CD4-positive, CD25-positive, alpha-beta regulatory T cell (primary cell): Measurements from ENCODE around the gene FRRS1L. TPM values are rescaled to one million over a fixed set of nuclear protein-coding genes. Genes with fewer than 3 reads are reported as not detected.
A peak's percentile ranks its signal among the peaks of the same experiment; 100 is the strongest.

Experiments
- ATAC-seq, 2 donors: fragments of 150-1000 bp; cut with Tn5 transposase; one replicate each; pipeline ENCODE4 v1.10.0; 2021; ENCODE audit warnings: low read depth in 2 of 2, moderate number of reproducible peaks in 2 of 2, moderate library complexity in 1 of 2
- DNase-seq, 3 donors: peaks; one replicate each; pipeline versions ENCODE4 v3.0.0 to v3.0.0-alpha.2; 2012 to 2022; ENCODE audit warnings: mixed read lengths in 1 of 3
- H3K27ac ChIP-seq: one replicate; pipeline ENCODE4 v1.7.0; 2013; ENCODE audit warnings: mild to moderate bottlenecking, low read length; ENCODE audit not compliant: insufficient read depth, poor library complexity, severe bottlenecking
- H3K27me3 ChIP-seq: one replicate; pipeline ENCODE4 v1.7.0; 2013; ENCODE audit warnings: low read length; ENCODE audit not compliant: control insufficient read depth, insufficient read depth
- H3K36me3 ChIP-seq: one replicate; pipeline ENCODE4 v1.7.0; 2013; ENCODE audit warnings: mild to moderate bottlenecking, low read length, moderate library complexity; ENCODE audit not compliant: control insufficient read depth, insufficient read depth
- H3K4me1 ChIP-seq: 2 replicates; pipeline ENCODE4 v1.7.0; 2013; ENCODE audit warnings: mild to moderate bottlenecking, low read length; ENCODE audit not compliant: insufficient read depth, control insufficient read depth, poor library complexity, severe bottlenecking
- H3K4me3 ChIP-seq: one replicate; pipeline ENCODE4 v1.7.0; 2013; ENCODE audit warnings: low read depth, mild to moderate bottlenecking, low read length, moderate library complexity
- H3K9me3 ChIP-seq, 2 experiments: 1 replicate in 1 of 2; 2 replicates in 1 of 2; pipeline ENCODE4 v1.7.0; 2013; ENCODE audit warnings: low read length in 2 of 2, mild to moderate bottlenecking in 1 of 2, moderate library complexity in 1 of 2; ENCODE audit not compliant: control insufficient read depth in 2 of 2
- H3K27ac Mint-ChIP-seq, 3 donors: one replicate each; pipeline ENCODE4 v1.8.0; 2020 to 2022; ENCODE audit warnings: mild to moderate bottlenecking in 3 of 3, mixed read lengths in 3 of 3, moderate library complexity in 2 of 3
- H3K27me3 Mint-ChIP-seq: one replicate; pipeline ENCODE4 v1.8.0; 2022; ENCODE audit warnings: mild to moderate bottlenecking, mixed read lengths
- H3K36me3 Mint-ChIP-seq: one replicate; pipeline ENCODE4 v1.8.0; 2020; ENCODE audit warnings: mixed read lengths
- H3K4me1 Mint-ChIP-seq, 4 donors: one replicate each; pipeline ENCODE4 v1.8.0; 2020 to 2022; ENCODE audit warnings: mixed read lengths in 4 of 4, mild to moderate bottlenecking in 1 of 4
- H3K4me3 Mint-ChIP-seq, 4 donors: one replicate each; pipeline ENCODE4 v1.8.0; 2020 to 2022; ENCODE audit warnings: mild to moderate bottlenecking in 4 of 4, mixed read lengths in 4 of 4, moderate library complexity in 3 of 4
- H3K9me3 Mint-ChIP-seq, 7 donors: one replicate each; pipeline ENCODE4 v1.8.0; 2020 to 2022; ENCODE audit warnings: mixed read lengths in 7 of 7, mild to moderate bottlenecking in 3 of 7, moderate library complexity in 2 of 7
- polyA plus RNA-seq, 4 donors: library from polyadenylated mRNA; unstranded; fragments of 300-500 nt; fragmentation: Illumina TruSeq; gene quantifications; one replicate each; pipeline ENCODE4 v1.2.3, GENCODE V29; 2021
- total RNA-seq: library from RNA; stranded (reverse); gene quantifications from one replicate; pipeline ENCODE4 v1.2.3, GENCODE V29; 2022

The FRRS1L gene, protein sequence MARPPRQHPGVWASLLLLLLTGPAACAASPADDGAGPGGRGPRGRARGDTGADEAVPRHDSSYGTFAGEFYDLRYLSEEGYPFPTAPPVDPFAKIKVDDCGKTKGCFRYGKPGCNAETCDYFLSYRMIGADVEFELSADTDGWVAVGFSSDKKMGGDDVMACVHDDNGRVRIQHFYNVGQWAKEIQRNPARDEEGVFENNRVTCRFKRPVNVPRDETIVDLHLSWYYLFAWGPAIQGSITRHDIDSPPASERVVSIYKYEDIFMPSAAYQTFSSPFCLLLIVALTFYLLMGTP
- total RNA-seq (not detected), polyA plus RNA-seq (not detected)

GRCh38 chr9:109166771-109167601 lies at the start of gene FRRS1L:
TSS of gene FRRS1L (minus strand) at chr9:109167249. CDS start at chr9:109167138, 111 bp downstream.
- H3K9me3 ChIP-seq, result peaks cover 0 to 5% of the 10 kb centered on the region in 2 experiments
- no peak within 1 kb of the TSS for H3K27ac Mint-ChIP-seq
- H3K9me3 Mint-ChIP-seq, result peaks cover 0 to 9% (median 0%) of the 10 kb centered on the region in 7 donors
- H3K36me3 ChIP-seq, result no peaks in the 10 kb centered on the region
- DNase-seq, result no peak
- peaks cover 61% of the 10 kb centered on the region for H3K27me3 Mint-ChIP-seq
- peaks cover 26% of the 10 kb centered on the region for H3K27me3 ChIP-seq
- peak within 1 kb of the TSS; percentile 15 to 82 (median 56) for H3K4me3 Mint-ChIP-seq
- no peak within 1 kb of the TSS for H3K4me3 ChIP-seq
- ATAC-seq, result no peak
- peaks cover 0 to 7% (median 2%) of the 10 kb centered on the region in 4 donors for H3K4me1 Mint-ChIP-seq
- no peaks in the 10 kb centered on the region for H3K36me3 Mint-ChIP-seq
- no peak within 1 kb of the TSS for H3K27ac ChIP-seq
- H3K4me1 ChIP-seq, result no peaks in the 10 kb centered on the region

DNA sequence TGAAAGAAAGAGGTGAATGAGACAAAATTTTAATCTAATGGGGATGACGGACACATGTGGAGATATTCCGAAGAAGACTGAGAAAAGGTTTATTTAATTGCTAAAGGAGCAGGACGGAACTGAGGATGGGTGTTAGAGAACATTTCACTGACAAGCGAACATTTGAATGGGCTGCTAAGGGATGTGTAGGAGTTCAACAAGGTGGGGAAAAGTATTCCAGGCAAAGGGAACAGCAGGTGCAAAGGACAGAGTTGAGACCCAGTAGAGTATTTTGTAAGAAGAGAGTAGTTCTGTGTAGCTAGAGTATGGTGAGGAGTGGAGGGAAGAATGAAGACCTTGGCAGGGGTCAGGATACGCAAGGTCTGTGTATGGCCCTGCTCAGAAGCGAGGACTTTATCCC lies 47.4 kb upstream of the FRRS1L start:
- H3K4me1 ChIP-seq, result no peaks in the 10 kb centered on the region
- H3K9me3 Mint-ChIP-seq, result peaks cover 0 to 5% (median 0%) of the 10 kb centered on the region in 7 donors
- H3K27me3 Mint-ChIP-seq, result peaks cover 19% of the 10 kb centered on the region
- H3K36me3 ChIP-seq, result no peaks in the 10 kb centered on the region
- H3K9me3 ChIP-seq, result no peaks in the 10 kb centered on the region
- no peak overlapping the region for H3K4me3 ChIP-seq
- H3K27ac Mint-ChIP-seq, result no peak overlapping the region
- H3K4me1 Mint-ChIP-seq, result no peaks in the 10 kb centered on the region
- no peaks in the 10 kb centered on the region for H3K36me3 Mint-ChIP-seq
- peaks cover 5% of the 10 kb centered on the region for H3K27me3 ChIP-seq
- ATAC-seq (no peak), DNase-seq (no peak)
- no peak overlapping the region for H3K4me3 Mint-ChIP-seq
- no peak overlapping the region for H3K27ac ChIP-seq

DNA sequence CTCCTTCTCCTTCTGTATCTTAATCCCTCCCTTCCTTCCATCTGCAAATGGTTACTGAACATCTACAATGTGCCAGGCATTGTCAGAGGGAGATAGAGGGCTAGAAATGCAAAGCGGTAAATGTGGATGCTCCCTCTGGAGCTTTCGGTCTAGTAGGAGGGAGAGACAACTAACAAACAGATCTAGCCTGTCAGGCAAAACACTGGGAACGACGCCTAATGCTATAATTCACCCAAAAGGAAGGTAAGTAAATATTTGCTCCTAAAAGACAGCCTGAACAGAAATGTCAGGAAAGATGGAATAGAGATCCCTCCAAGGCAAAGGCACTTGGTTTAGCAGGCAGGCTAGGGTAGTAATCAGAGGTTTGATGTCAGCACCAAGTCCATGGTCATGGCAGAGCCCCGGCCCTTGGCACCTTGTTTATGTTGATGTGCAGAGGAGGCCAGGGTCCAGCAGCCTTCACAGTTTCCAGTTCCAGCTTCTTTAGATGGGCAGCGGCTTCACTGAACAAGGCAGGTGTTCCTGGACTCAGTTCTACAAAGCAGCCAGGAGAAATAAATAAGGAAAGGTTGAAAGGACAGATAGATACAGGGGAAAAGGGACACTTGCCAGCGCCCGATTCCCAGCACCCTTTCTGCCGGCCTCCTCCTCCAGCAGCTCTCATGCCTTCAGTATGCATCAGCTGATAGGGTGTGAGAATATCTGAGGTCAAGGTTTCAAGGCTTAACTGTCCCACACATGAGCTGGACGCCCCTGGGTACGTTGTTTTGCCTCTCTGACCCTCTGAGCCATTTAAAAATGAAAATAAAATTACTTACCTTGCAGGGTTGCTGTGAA lies 46.5 kb upstream of the FRRS1L start:
- peaks cover 0 to 4% (median 0%) of the 10 kb centered on the region in 7 donors for H3K9me3 Mint-ChIP-seq
- no peak overlapping the region for H3K4me3 ChIP-seq
- H3K27me3 ChIP-seq, result no peaks in the 10 kb centered on the region
- no peaks in the 10 kb centered on the region for H3K36me3 Mint-ChIP-seq
- H3K4me1 Mint-ChIP-seq, result no peaks in the 10 kb centered on the region
- H3K36me3 ChIP-seq, result no peaks in the 10 kb centered on the region
- H3K27me3 Mint-ChIP-seq, result peaks cover 19% of the 10 kb centered on the region
- DNase-seq (no peak), ATAC-seq (no peak)
- no peak overlapping the region for H3K27ac Mint-ChIP-seq
- H3K27ac ChIP-seq, result no peak overlapping the region
- no peak overlapping the region for H3K4me3 Mint-ChIP-seq
- no peaks in the 10 kb centered on the region for H3K4me1 ChIP-seq
- no peaks in the 10 kb centered on the region for H3K9me3 ChIP-seq

GRCh38 chr9:109212768-109213167 lies 45.7 kb upstream of the FRRS1L start:
- no peak for ATAC-seq
- Mint-ChIP-seq H3K36me3 (no peaks in the 10 kb centered on the region), H3K4me1 (no peaks in the 10 kb centered on the region), H3K4me3 (no peak overlapping the region), H3K9me3 (peaks cover 0 to 2% (median 0%) of the 10 kb centered on the region in 7 donors), H3K27me3 (peaks cover 21% of the 10 kb centered on the region), H3K27ac (no peak overlapping the region)
- Histone ChIP-seq H3K27me3 (no peaks in the 10 kb centered on the region), H3K4me1 (no peaks in the 10 kb centered on the region), H3K27ac (no peak overlapping the region), H3K4me3 (no peak overlapping the region), H3K36me3 (no peaks in the 10 kb centered on the region), H3K9me3 (no peaks in the 10 kb centered on the region)
- no peak for DNase-seq

GRCh38 chr9:109206670-109207069 lies 39.6 kb upstream of the FRRS1L start:
- ATAC-seq (no peak), DNase-seq (no peak)
- H3K27ac Mint-ChIP-seq, result peak overlapping the region in 1 of 3 donors; percentile 34
- H3K36me3 Mint-ChIP-seq, result no peaks in the 10 kb centered on the region
- peaks cover 18% of the 10 kb centered on the region for H3K27me3 Mint-ChIP-seq
- Histone ChIP-seq H3K27ac (no peak overlapping the region), H3K4me3 (no peak overlapping the region), H3K4me1 (no peaks in the 10 kb centered on the region), H3K9me3 (no peaks in the 10 kb centered on the region), H3K36me3 (no peaks in the 10 kb centered on the region), H3K27me3 (no peaks in the 10 kb centered on the region)
- no peaks in the 10 kb centered on the region for H3K9me3 Mint-ChIP-seq
- no peak overlapping the region for H3K4me3 Mint-ChIP-seq
- no peaks in the 10 kb centered on the region for H3K4me1 Mint-ChIP-seq

- Histone ChIP-seq H3K4me1 (no peaks in the 10 kb centered on the region), H3K36me3 (no peaks in the 10 kb centered on the region), H3K4me3 (no peak overlapping the region), H3K27me3 (no peaks in the 10 kb centered on the region), H3K27ac (no peak overlapping the region), H3K9me3 (no peaks in the 10 kb centered on the region)
- H3K27ac Mint-ChIP-seq, result no peak overlapping the region
- no peak overlapping the region for H3K4me3 Mint-ChIP-seq
- no peak for DNase-seq
- no peaks in the 10 kb centered on the region for H3K9me3 Mint-ChIP-seq
- no peak for ATAC-seq
- peaks cover 18% of the 10 kb centered on the region for H3K27me3 Mint-ChIP-seq
- H3K4me1 Mint-ChIP-seq, result no peaks in the 10 kb centered on the region
- H3K36me3 Mint-ChIP-seq, result no peaks in the 10 kb centered on the region
These were observed 38.5 kb upstream of the FRRS1L start for GRCh38 chr9:109205526-109205925.

DNA sequence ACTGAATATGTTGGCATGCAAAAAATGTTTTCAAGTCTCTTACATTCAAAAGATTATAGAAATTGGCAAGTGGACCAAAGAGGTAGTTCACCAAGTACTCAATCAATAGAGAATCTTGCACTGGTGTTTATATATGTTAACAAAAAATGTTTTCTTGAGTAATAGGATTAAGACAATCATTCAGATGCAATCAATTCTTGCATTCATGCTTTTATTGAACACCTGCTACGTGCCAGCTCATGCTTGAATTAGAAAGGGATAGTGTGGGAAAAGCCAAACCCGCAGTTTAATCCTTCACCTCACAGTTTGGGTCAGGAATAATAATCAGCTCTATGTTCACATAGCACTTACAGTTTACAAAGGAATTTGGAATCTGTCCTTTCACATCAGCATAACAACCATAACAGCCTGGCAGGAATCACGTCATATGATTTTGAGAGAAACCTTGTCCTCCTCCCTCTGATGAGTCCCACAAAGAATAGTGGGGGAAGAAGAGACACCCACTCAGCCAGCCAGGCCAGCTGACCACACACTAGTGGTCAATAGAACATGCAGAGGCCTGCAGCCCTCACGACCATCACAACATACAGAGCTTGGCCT lies 36.8 kb upstream of the FRRS1L start:
- Mint-ChIP-seq H3K9me3 (no peaks in the 10 kb centered on the region), H3K27me3 (peaks cover 14% of the 10 kb centered on the region), H3K4me1 (no peaks in the 10 kb centered on the region), H3K4me3 (no peak overlapping the region), H3K36me3 (no peaks in the 10 kb centered on the region), H3K27ac (no peak overlapping the region)
- Histone ChIP-seq H3K9me3 (no peaks in the 10 kb centered on the region), H3K36me3 (no peaks in the 10 kb centered on the region), H3K4me3 (no peak overlapping the region), H3K27me3 (no peaks in the 10 kb centered on the region), H3K27ac (no peak overlapping the region), H3K4me1 (no peaks in the 10 kb centered on the region)
- DNase-seq (no peak), ATAC-seq (no peak)
